GM23248 (cell line): Measurements from ENCODE around the gene SUGCT. TPM values are rescaled to one million over a fixed set of nuclear protein-coding genes. Genes with fewer than 3 reads are reported as not detected.
A peak's percentile ranks its signal among the peaks of the same experiment; 100 is the strongest.

Experiments used
- DNase-seq: peaks from one replicate; pipeline ENCODE4 v3.0.0-alpha.2; 2015
- H2AFZ ChIP-seq: fragments of 200-600 bp; sonication (generic); 2 replicates; pipeline ENCODE4 v1.6.1; 2016; ENCODE audit warnings: antibody characterized with exemption
- H3F3A ChIP-seq: fragments of 200-600 bp; sonication (generic); 2 replicates; pipeline ENCODE4 v1.6.1; 2016; ENCODE audit warnings: mild to moderate bottlenecking, antibody characterized with exemption, mixed run types; ENCODE audit not compliant: insufficient read depth
- H3K27ac ChIP-seq: fragments of 200-600 bp; sonication (generic); 2 replicates; pipeline ENCODE4 v1.5.1; 2016; ENCODE audit warnings: mild to moderate bottlenecking
- H3K27me3 ChIP-seq: fragments of 200-600 bp; sonication (generic); replicated peaks from 2 replicates; pipeline ENCODE4 v1.6.1; 2016; ENCODE audit warnings: mild to moderate bottlenecking; ENCODE audit not compliant: insufficient read depth
- H3K36me3 ChIP-seq: fragments of 200-600 bp; sonication (generic); 2 replicates; pipeline ENCODE4 v1.6.1; 2016; ENCODE audit warnings: low read depth, mild to moderate bottlenecking
- H3K4me1 ChIP-seq: fragments of 200-600 bp; sonication (generic); 2 replicates; pipeline ENCODE4 v1.6.1; 2016; ENCODE audit warnings: mild to moderate bottlenecking; ENCODE audit not compliant: insufficient read depth
- H3K4me2 ChIP-seq: fragments of 200-600 bp; sonication (generic); one replicate; pipeline ENCODE4 v1.6.1; 2016; ENCODE audit warnings: mild to moderate bottlenecking; ENCODE audit not compliant: unreplicated experiment
- H3K4me3 ChIP-seq: fragments of 200-600 bp; sonication (generic); 2 replicates; pipeline ENCODE4 v1.5.1; 2016; ENCODE audit warnings: mild to moderate bottlenecking
- H3K79me2 ChIP-seq: fragments of 200-600 bp; sonication (generic); 2 replicates; pipeline ENCODE4 v1.6.1; 2016; ENCODE audit warnings: mild to moderate bottlenecking; ENCODE audit not compliant: insufficient read depth
- H3K9ac ChIP-seq: fragments of 200-600 bp; sonication (generic); 2 replicates; pipeline ENCODE4 v1.6.1; 2016; ENCODE audit warnings: mild to moderate bottlenecking
- H3K9me2 ChIP-seq: fragments of 200-600 bp; sonication (generic); 2 replicates; pipeline ENCODE4 v1.6.1; 2016; ENCODE audit warnings: mixed run types, mild to moderate bottlenecking, moderate library complexity; ENCODE audit not compliant: insufficient read depth
- H3K9me3 ChIP-seq: fragments of 200-600 bp; sonication (generic); one replicate; pipeline ENCODE4 v1.6.1; 2017; ENCODE audit warnings: low read depth
- H4K20me1 ChIP-seq: fragments of 200-600 bp; sonication (generic); 2 replicates; pipeline ENCODE4 v1.6.0; 2016; ENCODE audit not compliant: insufficient read depth
- EZH2 ChIP-seq: fragments of 200-600 bp; sonication (generic); IDR thresholded peaks from 2 replicates; pipeline ENCODE4 v1.6.1; 2018; ENCODE audit warnings: antibody characterized with exemption, mild to moderate bottlenecking; ENCODE audit not compliant: insufficient read depth, poor library complexity, severe bottlenecking
- EZH2phosphoT487 ChIP-seq: fragments of 200-600 bp; sonication (generic); IDR thresholded peaks from 2 replicates; pipeline ENCODE4 v1.6.1; 2018; ENCODE audit warnings: antibody characterized with exemption, moderate library complexity, mild to moderate bottlenecking, low read depth; ENCODE audit not compliant: insufficient read depth
- WGBS, 2 experiments: methylation state at CpG; one replicate each; pipeline ENCODE4 v1.1.6; 2015 to 2017; ENCODE audit warnings: low lambda C conversion rate in 2 of 2, low coverage in 1 of 2; ENCODE audit errors: missing lambda C conversion rate in 2 of 2; 5-methylcytosine and 5-hydroxymethylcytosine counted together
- in situ Hi-C: fragments of 300-500 bp; cut with MboI; formaldehyde crosslinking; loops from 2 replicates; pipeline ENCODE4 v1.15.0; 2020
- polyA plus RNA-seq: library from polyadenylated mRNA; unstranded; fragments of >200 nt; fragmentation: Nextera tagmentation; extraction: Ambion mirVana; gene quantifications from 2 replicates; pipeline ENCODE4 v1.2.1, GENCODE V29; 2016
- total RNA-seq: library from RNA; depleted of rRNA; stranded (reverse); fragments of >200 nt; shearing (Covaris generic); gene quantifications from 2 replicates; pipeline ENCODE4 v1.2.3, GENCODE V29; 2014

SUGCT gene
- total and polyA plus RNA-seq, 2 experiments from 2014 or later: 2.2 to 7.1 TPM

GRCh38 chr7:40436710-40437109 lies 301.9 kb downstream of the SUGCT start:
- Histone ChIP-seq H3K36me3 (no peaks in the 10 kb centered on the region), H3K9ac (no peak overlapping the region; the same call in 1 of the 2 replicates), H4K20me1 (no peaks in the 10 kb centered on the region), H3K9me2 (no peaks in the 10 kb centered on the region), H3K9me3 (no peaks in the 10 kb centered on the region), H3K4me2 (peak overlapping the region; percentile 61), H2AFZ (no peak overlapping the region), H3K4me1 (peaks cover 23% of the 10 kb centered on the region), H3K79me2 (no peaks in the 10 kb centered on the region), H3F3A (peaks cover 30% of the 10 kb centered on the region), H3K4me3 (no peak overlapping the region), H3K27ac (peak overlapping the region; percentile 79; the same call in 1 of the 2 replicates), H3K27me3 (no peaks in the 10 kb centered on the region)
- peak; percentile 7 for DNase-seq
- WGBS, 2 experiments: 100% methylated on average over 1 of the region's 1 CpG
- TF ChIP-seq EZH2phosphoT487 (no peak), EZH2 (no peak)
- in situ Hi-C loops: no loop called here

- Histone ChIP-seq H3F3A (peaks cover 30% of the 10 kb centered on the region), H3K9me3 (no peaks in the 10 kb centered on the region), H3K4me1 (peaks cover 23% of the 10 kb centered on the region), H2AFZ (peak overlapping the region; percentile 49; the same call in 1 of the 2 replicates), H3K79me2 (no peaks in the 10 kb centered on the region), H3K4me2 (peak overlapping the region; percentile 61), H3K9ac (peak overlapping the region; percentile 24; the same call in 1 of the 2 replicates), H3K27ac (peak overlapping the region; percentile 79), H3K9me2 (no peaks in the 10 kb centered on the region), H3K4me3 (peak overlapping the region; percentile 15), H4K20me1 (no peaks in the 10 kb centered on the region), H3K27me3 (no peaks in the 10 kb centered on the region), H3K36me3 (no peaks in the 10 kb centered on the region)
- in situ Hi-C loops: no loop called here
- 0% methylated on average over 1 of the region's 1 CpG for WGBS, 2 experiments
- DNase-seq: peak; percentile 90
- TF ChIP-seq EZH2 (no peak), EZH2phosphoT487 (0 out of 2 replicates have a peak, but pooled peaks have one; percentile 54)
Measured at GRCh38 chr7:40437498-40437897, 302.7 kb downstream of the SUGCT start.

- WGBS, 2 experiments: 41 to 45% methylated on average over 6 of the region's 6 CpGs
- in situ Hi-C loops: no loop called here
Measured at GRCh38 chr7:40437936-40438634, 303.3 kb downstream of the SUGCT start.

GRCh38 chr7:40439686-40440085 lies 304.9 kb downstream of the SUGCT start:
- TF ChIP-seq EZH2phosphoT487 (no peak), EZH2 (no peak)
- in situ Hi-C loops: no loop called here

More at GRCh38 chr7:40437936-40438634, 303.3 kb downstream of the SUGCT start:
- TF ChIP-seq EZH2phosphoT487 (0 out of 2 replicates have a peak, but pooled peaks have one; percentile 32), EZH2 (no peak)
- Histone ChIP-seq H3K9me2 (no peaks in the 10 kb centered on the region), H3K79me2 (no peaks in the 10 kb centered on the region), H3K27ac (peak overlapping the region; percentile 79), H3K9ac (peak overlapping the region; percentile 24; the same call in 1 of the 2 replicates), H3K36me3 (no peaks in the 10 kb centered on the region), H3K27me3 (no peaks in the 10 kb centered on the region), H3K9me3 (no peaks in the 10 kb centered on the region), H4K20me1 (no peaks in the 10 kb centered on the region), H3K4me2 (peak overlapping the region; percentile 61), H2AFZ (peak overlapping the region; percentile 49), H3K4me3 (peak overlapping the region; percentile 15; the same call in 1 of the 2 replicates), H3K4me1 (peaks cover 23% of the 10 kb centered on the region), H3F3A (peaks cover 30% of the 10 kb centered on the region)
- peak; percentile 51 for DNase-seq

More at GRCh38 chr7:40439686-40440085, 304.9 kb downstream of the SUGCT start:
- Histone ChIP-seq H3K9me2 (no peaks in the 10 kb centered on the region), H3K9me3 (no peaks in the 10 kb centered on the region), H3K79me2 (no peaks in the 10 kb centered on the region), H3F3A (peaks cover 30% of the 10 kb centered on the region), H3K4me3 (no peak overlapping the region), H2AFZ (no peak overlapping the region), H3K27me3 (no peaks in the 10 kb centered on the region), H3K9ac (no peak overlapping the region), H3K4me2 (no peak overlapping the region), H3K36me3 (no peaks in the 10 kb centered on the region), H3K4me1 (peaks cover 23% of the 10 kb centered on the region), H3K27ac (no peak overlapping the region), H4K20me1 (no peaks in the 10 kb centered on the region)
- WGBS, 2 experiments: 78 to 79% methylated on average over 6 of the region's 6 CpGs
- DNase-seq: no peak
